Astrocyte of the cerebellum (primary cell): ENCODE measurements around the gene ACO1.

Source experiments
- DNase-seq: peaks from one replicate; pipeline ENCODE4 v3.0.0-alpha.2; 2011; ENCODE audit warnings: low read depth
- H3K4me3 ChIP-seq: 2 replicates; pipeline ENCODE4 v1.5.1; 2011; ENCODE audit warnings: mild to moderate bottlenecking, low read depth, low read length, moderate library complexity
- in situ Hi-C: cut with HindIII; loops from 2 replicates; pipeline ENCODE4 v1.10.0; 2017; ENCODE audit warnings: low sequenced_read_pairs
- TF ChIP-seq, protein P1 (sequence below): IDR thresholded peaks from 2 replicates; pipeline ENCODE4 v1.5.1; 2012; ENCODE audit warnings: low read length, low read depth, moderate library complexity, mild to moderate bottlenecking; ENCODE audit errors: missing control alignments

Gene ACO1

DNA sequence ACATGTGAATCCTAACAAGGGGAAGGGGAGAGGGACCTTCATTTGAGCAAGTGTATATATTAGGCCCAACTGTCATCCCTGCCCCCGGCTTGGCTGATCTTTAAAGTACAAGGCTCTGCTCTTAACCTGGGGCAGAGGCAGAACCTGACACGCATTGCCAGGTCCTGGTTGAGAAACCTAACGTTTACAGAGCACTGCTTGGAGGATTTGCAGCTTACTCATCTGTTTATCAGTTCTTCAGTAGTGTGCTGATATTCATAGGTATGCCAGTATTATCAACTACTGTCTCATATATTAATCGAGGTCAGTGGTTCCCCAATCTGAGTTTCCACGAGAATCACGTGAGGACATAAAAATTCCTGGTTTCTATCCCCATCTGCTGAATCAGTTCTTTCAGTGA, 50.4 kb downstream of the ACO1 start:
- TF ChIP-seq, protein P1, sequence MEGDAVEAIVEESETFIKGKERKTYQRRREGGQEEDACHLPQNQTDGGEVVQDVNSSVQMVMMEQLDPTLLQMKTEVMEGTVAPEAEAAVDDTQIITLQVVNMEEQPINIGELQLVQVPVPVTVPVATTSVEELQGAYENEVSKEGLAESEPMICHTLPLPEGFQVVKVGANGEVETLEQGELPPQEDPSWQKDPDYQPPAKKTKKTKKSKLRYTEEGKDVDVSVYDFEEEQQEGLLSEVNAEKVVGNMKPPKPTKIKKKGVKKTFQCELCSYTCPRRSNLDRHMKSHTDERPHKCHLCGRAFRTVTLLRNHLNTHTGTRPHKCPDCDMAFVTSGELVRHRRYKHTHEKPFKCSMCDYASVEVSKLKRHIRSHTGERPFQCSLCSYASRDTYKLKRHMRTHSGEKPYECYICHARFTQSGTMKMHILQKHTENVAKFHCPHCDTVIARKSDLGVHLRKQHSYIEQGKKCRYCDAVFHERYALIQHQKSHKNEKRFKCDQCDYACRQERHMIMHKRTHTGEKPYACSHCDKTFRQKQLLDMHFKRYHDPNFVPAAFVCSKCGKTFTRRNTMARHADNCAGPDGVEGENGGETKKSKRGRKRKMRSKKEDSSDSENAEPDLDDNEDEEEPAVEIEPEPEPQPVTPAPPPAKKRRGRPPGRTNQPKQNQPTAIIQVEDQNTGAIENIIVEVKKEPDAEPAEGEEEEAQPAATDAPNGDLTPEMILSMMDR = no peak
- H3K4me3 ChIP-seq = no peak overlapping the region
- in situ Hi-C loops = no loop called here
- no peak for DNase-seq

DNA sequence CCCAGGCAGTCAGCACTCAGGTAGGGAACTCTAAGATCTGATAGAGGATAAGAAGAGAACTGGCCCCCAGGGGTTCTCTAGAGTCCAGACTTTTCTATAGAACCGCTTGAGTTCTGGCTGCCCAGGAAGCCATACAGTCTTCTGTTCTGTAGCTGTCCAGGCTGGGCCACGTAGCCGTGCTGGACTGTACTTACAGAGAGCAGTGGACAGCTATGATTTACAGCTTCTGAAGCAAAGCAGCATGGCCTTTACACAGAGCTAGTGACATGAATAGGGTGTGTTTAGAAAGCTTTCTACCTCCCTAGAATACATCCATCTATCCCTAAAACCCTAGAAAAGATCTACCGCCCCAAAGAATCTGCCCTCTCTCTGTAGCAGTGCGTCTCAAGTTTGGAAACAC, 57.2 kb downstream of the ACO1 start:
- in situ Hi-C loops = no loop called here
- TF ChIP-seq, protein P1 = no peak
- DNase-seq = no peak
- no peak overlapping the region for H3K4me3 ChIP-seq

DNA sequence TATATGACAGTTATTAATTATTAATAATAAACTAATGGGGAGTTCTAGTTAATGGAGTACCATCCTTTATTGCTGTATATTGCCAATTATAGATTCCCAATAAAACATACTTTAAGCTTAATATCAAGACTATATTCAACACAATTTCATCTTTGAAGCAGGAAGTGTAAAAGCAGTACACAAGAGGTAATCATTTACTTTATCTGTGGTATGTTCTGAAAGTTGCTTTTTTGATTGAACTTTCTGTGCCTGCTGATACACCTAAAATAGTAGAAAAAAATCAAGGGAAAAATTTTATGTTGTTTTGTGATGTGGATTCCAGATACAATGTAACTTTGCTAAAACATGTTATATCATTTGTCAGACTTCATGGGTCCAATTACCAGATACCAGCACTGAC, 58.0 kb downstream of the ACO1 start:
- TF ChIP-seq, protein P1 = no peak
- in situ Hi-C loops = no loop called here

DNA sequence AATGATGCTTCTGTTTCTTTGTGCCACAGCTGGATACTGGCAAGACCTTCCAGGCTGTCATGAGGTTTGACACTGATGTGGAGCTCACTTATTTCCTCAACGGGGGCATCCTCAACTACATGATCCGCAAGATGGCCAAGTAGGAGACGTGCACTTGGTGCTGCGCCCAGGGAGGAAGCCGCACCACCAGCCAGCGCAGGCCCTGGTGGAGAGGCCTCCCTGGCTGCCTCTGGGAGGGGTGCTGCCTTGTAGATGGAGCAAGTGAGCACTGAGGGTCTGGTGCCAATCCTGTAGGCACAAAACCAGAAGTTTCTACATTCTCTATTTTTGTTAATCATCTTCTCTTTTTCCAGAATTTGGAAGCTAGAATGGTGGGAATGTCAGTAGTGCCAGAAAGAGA, 65.5 kb downstream of the ACO1 start:
- H3K4me3 ChIP-seq = no peak overlapping the region
- no peak for DNase-seq
- TF ChIP-seq, protein P1 = no peak
- in situ Hi-C loops = no loop called here

More for the DNA sequence above, 58.0 kb downstream of the ACO1 start:
- DNase-seq = no peak
- no peak overlapping the region for H3K4me3 ChIP-seq

DNA sequence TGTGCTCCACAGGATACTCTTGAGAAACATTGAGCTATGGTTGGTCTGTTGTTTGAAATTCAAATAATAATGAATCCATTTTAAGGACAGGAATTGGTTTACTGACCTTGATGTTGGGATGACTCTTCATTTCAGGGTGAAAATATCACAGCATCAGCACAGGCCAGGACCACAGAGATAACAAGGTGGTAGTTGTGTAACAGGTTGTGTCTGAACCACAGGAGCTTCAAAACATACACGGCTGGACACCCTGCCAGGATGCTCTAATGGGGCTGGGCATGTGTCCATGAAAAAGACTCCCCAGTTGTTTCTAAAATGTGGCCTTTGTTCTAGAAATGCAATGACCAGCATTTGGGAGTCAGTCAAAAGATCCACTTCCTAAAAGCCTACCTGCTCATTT, 69.8 kb downstream of the ACO1 start:
- H3K4me3 ChIP-seq = no peak overlapping the region
- DNase-seq = no peak
- in situ Hi-C loops = no loop called here

DNA sequence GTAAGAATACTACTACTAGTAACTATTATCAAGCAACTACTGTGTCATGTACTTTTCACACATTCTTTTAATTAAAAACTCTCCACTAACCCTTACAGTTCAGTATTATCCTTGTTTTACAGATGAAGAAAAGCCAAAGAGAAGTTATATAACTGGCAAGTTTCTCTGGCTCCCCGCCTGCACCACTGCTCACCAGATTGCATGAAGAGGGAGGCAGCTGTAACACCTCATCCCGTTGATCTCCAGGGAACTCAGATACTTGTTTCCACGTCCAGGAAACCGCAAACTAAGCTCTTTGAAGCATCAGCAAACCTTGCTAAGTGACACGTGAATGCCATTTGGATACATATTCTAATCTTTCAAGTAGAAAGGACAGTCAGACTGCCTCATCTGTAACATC, 71.3 kb downstream of the ACO1 start:
- H3K4me3 ChIP-seq = no peak overlapping the region
- in situ Hi-C loops = no loop called here
- DNase-seq = no peak
- TF ChIP-seq, protein P1 = no peak

More for the DNA sequence above, 69.8 kb downstream of the ACO1 start:
- TF ChIP-seq, protein P1 = no peak

DNA sequence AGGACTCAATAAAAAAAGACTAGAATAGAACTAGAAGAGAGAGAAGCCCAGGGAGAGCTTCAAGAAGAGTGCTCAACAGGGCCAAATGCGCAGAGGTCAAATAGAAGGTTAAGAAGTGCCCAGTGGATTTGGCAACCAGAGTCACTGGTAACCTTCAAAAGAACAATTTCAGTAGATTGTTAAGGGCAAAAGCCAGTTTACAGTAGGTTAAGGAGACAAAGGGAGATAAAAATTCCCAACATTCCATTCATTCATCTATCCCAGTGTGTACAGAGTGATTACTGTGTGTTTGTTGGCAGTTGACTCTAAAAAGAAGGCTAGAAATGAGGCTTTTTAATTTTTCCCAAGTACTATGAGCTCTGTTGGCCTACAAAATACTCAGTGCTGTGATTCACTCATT, 72.1 kb downstream of the ACO1 start:
- no peak overlapping the region for H3K4me3 ChIP-seq
- DNase-seq = peak; percentile 22
- in situ Hi-C loops = no loop called here
- TF ChIP-seq, protein P1 = no peak
